Stimulated activated naive CD4-positive, alpha-beta T cell (primary cell): ENCODE measurements around the gene SPR.
"Not testable (repeated sequence)": the region's sequence is repeated elsewhere in the genome, so short reads cannot be mapped to it uniquely, and the experiment has no call there.

ENCODE experiments used
- DNase-seq, 6 experiments: peaks; one replicate each; lab custom pipeline; 2025; lab: John Stamatoyannopoulos, UW

Gene SPR

DNA sequence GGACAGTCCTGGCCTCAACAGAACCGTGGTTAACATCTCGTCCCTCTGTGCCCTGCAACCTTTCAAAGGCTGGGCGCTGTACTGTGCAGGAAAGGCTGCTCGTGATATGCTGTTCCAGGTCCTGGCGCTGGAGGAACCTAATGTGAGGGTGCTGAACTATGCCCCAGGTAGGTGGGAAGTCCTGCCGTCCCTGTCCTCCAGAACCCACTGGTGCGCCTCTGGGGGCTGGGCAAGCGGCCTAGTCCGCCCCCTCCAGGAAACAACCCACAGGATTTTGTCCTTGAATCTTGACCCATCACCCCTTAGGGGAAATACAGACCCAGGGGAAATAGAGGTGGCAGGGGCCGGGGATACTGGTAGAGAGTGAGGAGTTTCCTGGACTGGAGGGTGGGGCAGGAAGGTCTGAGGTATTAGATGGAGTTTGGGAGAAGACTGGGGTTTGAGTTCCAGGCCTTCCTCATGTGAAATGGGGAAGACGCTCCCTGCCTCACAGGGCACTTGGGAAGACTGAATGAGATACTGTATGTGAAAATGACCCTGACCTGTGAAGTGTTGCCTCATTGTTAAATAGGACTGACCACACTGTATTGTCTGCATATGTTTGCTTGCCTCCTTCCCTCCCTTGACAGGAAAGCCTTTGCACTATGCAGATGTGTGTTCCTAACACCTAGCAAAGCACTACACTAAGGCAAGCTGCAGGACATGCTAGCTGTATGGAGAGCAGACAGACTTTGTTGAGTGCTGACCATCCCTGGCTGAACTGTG lies 1.4 kb downstream of the SPR start:
- DNase-seq: no peak

DNA sequence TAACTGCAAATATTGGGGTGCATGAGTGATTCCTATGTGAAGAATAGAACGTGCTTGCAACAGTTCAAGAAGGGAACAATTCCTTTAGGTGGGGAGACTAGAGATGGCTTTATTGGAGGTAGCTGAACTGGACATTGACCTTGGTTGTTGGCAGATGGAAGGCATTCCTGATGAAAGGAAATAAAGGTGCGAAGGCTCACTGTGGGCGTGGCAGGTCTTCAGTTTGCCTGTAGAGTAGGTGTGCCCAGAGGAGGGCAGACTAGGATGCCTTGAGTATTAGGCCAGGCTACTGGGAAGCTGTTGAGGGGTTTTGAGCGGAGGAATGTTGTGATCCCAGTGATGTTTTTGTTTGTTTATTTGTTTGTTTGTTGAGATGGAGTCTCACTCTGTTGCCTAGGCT lies 2.8 kb downstream of the SPR start:
- no peak for DNase-seq

DNA sequence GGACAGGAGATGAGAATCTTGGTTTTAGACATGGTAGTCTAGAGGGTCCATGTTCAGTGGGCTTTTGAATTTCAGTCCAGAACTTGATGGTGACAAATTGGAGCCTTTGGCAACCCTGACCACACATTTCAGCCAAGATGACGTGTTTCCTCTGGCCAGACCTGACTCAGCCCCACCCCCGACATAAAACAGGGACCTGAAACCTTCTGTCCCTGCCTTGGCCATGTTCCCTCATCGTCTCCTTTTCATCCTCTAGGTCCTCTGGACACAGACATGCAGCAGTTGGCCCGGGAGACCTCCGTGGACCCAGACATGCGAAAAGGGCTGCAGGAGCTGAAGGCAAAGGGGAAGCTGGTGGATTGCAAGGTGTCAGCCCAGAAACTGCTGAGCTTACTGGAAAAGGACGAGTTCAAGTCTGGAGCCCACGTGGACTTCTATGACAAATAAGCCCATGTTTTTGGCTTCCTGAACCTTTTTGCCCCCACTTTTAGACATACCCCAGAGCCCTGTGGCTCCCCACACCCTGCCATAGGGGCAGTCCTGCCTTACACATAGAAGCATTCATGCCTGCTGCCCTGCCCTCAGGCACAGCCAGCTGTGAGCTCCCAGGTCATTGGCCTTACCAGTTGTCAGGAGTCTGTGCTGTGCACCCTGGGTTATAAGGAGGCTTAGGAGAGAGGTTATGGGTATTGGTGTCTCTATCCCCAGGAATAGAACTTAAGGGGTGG lies 4.0 kb downstream of the SPR start:
- no peak for DNase-seq

DNA sequence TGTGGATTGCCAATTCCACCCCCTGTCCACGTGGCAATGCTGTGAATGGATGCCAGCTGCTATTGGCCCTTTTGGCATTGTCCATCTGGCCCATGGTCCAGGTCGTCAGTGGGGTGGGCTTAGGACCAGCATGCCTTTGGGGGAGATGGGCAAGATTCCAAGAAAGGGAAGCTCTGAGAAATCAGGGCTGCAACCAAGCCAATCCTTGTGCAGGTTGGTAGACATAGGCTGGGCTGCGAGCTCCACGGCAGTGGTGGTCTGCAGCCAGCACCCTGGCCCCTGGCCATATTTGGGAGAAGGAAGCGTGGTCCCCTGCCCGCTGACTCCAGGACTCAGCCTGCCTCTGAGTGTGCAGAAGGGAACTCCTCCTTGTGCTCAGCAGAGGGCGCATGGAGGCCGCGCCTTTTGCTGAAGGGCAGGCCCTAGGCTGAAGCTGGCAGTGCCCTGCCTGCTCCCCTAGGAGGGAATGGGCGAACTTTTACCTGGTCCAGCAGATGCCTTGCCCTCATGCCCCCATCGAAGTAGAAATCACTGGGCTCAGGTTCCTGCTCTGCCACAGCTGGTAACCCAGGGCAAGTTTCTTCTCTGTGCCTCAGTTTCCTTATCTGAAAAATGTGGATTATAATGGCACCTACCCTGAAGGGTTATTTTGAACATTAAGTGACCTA lies 5.4 kb downstream of the SPR start:
- peak in 3 of 6 experiments; percentile 8 to 26 (median 17) for DNase-seq

DNA sequence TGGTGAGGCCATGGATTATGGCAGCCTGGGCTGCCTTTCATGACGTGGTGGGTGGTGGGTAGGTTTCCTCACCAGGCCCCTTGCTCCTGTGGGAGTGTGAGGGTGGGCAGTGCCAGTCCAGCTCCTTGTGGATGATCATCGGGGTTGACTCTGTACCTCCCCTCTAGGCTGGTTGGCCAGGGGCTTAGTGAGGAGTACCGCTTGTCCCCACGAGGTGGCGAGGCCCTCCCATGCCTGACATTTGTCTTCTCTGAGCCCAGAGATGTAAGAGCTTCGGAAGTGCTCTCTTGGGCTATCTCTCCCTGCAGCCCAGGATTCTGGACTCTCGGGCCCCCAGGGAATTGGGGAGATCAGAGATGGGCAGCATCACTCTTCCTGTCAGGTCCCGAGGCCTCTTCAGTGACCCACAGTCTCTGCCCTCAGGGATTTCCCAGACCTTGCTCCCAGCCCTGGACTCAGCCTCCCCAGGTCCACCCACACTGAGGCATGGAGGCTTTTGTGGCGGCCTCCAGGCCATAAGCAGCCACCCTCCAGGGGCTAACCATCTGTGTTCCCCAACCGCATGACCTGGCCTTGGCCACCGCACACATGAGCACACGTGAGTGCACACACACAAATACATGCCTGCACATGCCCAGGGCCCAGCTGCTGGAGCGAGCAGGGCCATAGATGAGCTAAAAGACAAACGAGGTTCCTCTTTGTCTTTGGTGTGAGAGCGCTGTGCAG lies 6.5 kb downstream of the SPR start:
- DNase-seq: no peak

DNA sequence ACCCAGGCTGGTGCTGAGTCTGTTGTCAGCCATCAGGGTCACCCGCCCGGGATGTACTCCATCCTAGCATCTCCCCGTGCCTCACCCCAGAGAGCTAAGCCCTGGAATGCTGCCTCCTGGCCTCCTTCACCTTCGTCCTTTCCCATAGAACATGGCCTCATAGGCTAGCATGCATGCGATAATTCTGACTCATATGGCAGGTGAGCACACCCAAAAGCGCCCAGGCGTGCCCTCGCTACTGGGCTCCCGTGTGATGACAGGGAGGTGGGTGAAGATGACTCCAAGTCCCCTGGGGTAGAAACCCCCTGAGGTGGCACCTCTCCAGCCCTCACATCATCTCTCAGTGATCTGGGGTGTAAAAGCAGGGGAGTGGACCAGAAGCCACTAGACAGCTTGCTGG lies 7.3 kb downstream of the SPR start:
- no peak for DNase-seq

DNA sequence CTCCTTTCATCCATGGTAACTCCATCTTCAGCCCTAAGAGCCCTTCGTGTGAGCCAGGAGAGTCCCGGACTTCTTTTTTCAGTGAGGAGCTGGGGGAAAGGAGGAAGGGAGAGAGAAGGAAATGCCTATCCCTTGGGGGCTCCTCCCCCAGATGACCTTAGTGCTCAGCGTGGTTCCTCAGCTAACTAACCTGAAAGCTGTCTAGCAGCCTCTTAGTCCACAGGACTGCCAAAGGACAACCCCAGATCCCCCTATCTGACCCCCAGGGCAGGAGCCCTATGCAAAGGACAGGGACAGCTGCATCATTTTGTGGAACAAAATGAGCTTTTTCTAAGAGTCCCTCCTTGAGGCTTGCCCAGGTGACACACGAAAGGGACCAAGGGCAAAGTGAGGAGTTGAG lies 7.9 kb downstream of the SPR start:
- no peak for DNase-seq

DNA sequence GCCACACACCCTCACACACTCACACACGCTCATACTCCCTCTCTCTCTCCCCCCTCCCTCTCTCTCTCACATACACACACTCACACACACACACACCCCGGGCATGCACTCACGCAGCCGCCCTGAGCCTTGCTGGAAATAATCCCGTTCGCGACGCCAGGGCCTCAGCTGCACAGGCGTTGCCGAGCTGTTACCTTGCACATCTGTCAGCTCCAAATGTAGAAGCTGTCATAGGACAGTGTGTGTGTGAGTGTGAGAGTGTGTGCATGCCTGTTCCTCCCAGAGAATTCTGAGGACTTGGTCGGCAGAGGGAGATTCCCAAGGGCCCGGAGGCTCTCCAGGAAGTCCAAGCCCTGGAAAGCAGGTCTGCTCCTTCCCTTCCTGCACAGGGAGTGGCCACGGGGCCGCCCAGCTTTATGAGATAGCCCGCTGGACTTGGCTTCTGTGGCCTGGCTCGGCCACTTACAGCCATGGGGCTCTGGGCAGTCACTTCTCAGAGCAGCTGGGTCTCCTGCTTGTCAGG lies 8.6 kb downstream of the SPR start:
- DNase-seq: no peak

DNA sequence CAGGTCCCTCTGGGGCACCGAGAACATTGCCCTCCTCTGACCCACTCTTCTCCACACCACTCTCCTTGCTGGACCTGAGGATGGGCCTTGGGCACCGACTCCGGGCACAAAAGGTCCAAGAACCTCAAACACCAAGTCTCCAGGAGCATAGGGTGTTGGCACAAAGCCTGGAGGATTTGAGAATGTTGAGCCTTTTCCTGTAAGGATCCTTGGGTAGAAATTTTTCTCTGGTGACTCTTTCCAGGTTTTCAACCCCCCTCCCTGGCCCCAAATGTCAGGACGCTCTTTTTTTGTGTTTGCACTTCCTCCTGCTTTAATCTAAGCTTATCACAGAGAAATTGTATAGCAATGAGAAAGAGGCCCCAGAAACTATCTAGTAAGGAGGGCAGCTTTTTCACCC lies 9.2 kb downstream of the SPR start:
- DNase-seq: no peak

DNA sequence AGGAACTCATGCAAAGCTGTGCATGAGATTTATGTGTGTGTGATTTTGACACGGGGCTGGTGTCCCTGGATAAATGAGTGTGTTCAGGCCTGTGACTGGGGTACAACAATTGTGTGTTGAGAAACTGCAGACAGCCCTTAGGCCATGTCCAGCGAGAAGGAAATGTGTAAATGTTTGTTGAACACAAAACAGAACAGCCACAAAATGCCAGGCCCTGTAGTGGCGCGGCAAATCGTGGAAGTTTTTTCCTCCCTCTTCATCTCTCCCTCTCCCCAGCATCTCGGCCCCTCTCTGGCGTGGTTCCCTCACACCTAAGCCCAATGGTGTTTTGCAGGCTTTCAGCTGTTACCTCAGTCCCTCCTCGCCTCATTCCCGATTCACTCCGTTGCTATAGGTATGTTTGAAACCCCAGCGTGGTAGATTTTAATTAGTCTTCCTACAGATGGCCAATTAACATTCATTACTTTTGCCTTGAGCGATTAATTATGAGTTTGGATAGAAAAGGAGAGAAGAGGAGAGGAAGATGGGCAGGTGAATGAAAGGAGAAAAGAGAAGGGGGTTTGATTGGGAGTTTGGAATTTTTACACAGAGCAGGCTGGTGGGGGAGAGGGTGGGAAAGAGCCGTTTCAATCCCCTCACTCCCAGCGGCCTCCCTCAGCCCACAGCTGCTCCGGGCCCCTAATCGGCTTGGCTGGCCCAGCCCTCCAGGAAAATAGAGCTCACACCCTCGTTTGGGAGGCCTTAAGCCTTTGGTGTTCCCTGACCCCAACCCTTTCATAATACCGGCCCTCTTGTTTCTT lies 10.8 kb downstream of the SPR start:
- no peak for DNase-seq

DNA sequence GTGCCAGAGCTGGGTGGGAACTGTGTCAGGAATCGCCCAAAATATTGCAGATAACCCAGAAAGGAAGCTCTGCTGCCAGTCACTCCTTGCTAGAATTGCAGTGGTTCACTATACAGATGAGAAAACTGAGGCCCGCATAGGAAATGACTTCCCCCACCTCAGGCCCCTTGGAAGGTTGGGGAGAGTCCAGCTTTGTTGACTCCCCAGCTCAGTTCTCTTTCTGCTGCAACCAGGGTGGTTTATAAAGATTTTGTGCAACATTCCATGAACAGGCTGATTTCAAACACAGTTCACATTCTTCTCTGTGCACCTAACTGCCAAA lies 11.3 kb downstream of the SPR start:
- no peak for DNase-seq

DNA sequence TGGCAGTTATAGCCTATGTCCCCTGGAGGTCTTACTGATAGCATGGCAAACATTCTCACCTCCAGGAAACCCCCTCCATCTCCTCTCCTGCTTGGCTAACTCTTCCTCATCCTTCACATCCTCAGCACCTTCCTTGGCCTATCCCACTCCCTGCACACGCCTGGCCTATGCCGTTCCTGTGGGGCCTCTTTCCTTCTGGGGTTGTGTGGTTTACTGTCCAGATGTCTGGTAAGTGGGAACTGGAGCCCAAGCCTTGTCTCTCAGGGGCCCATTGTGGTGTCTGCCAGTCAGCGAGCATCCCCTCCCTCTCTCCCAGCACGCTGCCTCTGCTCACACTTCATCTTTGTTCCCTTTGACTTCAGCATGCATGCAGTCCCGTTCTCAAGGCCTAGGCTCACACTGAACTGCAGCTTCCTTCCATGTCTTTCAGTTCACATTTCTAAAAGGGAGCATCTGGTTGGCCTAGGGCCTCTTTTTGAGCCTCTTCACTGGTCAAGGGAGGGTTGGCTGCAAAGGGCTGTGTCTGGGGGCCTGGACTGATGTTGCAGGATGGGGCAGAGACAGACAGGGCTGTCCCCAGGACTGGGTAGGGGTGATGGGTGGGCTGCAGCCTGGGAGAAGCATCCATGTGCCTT lies 13.1 kb downstream of the SPR start:
- no peak for DNase-seq

DNA sequence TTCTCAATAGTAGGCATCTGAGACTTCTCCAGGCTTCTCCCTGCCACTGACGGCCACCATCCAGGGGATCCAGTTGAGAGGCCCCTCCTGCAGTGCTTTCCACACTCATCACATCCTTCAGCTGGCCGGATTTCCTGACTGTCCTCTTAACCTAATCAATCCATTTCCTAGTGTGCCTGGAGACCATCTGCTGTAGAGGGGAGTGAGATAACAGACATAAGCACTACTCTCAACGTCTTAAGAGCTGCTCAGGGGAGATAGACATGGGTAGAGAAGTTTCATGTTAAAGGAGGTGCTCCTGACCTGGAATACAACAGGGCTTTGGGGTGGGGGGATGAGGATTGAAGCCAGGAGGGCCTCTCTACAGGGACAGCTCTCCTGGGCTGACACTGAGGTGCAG lies 14.2 kb downstream of the SPR start:
- no peak for DNase-seq

DNA sequence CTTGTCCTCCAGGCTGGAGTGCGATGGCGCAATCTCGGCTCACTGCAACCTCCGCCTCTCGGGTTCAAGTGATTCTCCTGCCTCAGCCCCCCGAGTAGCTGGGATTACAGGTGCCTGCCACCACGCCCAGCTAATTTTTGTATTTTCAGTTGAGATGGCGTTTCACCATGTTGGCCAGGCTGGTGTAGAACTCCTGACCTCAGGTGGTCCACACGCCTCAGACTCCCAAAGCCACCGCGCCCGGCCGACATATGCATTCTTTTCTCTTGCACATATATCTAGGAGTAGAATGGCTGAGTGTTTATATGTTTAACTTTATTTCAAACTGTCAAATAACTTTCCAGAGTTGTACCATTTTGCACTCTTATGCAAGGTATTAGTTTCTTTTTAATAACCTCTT lies 20.2 kb downstream of the SPR start:
- not testable (repeated sequence) for DNase-seq

DNA sequence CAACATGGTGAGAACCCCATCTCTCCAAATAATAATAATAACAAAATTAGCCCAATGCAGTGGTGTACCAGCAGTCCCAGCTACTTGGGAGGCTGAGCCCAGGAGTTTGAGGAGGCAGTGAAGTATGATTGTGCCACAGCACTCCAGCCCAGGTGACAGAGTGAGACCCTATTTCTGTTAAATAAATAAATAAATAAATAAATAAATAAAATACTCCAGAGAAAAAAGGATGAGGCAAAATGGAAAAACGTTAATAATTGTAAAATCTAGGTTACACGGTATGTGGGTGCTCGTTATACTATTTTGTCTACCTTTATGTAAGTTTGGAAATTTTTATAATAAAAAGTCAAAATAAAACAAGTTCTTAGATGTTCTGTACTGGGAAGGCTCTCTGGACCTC lies 21.5 kb downstream of the SPR start:
- DNase-seq: no peak

DNA sequence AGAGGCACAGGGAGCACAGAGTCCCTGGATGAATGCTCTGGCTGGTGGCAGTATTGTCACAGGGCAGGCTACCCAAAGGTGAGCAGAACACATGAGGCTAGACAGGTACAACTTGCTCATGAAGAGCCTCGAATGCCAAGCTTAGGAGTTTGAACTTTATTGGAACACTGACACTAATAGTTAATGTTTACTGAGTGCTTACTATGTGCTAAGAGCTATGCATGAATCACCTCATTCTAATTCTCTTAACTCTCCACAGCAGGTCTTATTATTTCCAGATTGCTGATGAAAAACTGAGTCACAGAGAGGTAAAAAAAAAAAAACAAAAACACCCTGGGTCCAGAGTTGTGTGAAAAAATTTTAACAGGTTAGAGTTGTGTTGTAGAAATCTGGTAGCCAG lies 24.0 kb downstream of the SPR start:
- DNase-seq: no peak

DNA sequence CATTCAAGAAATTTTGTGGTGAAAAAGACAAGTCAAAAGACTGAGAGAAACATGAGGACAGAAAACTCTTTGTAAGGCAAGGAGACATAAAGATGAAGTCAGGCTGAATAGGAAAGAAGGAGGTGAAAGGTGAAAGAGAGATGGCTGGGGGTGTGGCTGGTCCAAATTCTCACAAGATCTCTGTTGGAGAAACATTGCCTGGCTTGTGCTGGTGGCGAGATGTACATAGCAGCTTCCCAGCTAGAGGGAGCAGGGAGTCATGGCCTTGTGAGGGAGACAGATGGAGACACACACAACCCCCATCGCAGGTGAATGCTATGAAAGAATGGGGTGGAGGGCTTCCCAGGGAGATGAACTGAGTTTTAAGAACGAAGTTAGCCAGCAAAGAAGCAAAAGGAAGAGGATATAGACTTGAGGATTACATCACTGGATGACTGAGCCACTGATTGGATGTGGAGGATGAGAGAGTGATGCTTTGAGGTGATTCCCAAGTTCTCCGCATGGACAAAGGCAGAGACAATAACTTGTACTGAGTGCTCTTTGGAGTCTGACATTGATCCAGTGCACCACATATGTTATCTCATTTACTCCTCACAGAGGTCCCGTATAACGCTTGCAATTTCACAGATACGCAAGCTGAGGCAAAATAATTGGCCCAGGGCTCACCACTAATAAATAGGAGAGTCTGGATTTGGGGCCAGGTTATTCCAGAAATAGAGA lies 26.4 kb downstream of the SPR start:
- no peak for DNase-seq

DNA sequence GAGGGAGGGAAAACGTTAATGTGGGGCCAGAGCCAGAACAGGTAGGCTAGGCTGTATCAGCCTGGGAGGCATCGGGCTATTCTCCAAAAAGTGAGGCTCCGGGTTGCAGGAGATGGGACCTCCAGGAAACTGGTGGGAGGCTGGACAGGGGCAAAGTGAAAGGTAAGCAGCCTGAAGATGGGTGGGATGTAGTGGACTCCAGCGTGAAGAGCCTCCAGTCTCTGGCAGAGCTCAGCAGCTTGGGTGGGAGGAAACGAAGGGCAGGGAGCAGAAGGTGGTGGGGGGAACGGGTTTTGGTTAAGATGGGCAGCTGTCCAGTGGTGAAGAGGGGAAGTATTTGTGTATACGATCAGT lies 27.0 kb downstream of the SPR start:
- DNase-seq: no peak

DNA sequence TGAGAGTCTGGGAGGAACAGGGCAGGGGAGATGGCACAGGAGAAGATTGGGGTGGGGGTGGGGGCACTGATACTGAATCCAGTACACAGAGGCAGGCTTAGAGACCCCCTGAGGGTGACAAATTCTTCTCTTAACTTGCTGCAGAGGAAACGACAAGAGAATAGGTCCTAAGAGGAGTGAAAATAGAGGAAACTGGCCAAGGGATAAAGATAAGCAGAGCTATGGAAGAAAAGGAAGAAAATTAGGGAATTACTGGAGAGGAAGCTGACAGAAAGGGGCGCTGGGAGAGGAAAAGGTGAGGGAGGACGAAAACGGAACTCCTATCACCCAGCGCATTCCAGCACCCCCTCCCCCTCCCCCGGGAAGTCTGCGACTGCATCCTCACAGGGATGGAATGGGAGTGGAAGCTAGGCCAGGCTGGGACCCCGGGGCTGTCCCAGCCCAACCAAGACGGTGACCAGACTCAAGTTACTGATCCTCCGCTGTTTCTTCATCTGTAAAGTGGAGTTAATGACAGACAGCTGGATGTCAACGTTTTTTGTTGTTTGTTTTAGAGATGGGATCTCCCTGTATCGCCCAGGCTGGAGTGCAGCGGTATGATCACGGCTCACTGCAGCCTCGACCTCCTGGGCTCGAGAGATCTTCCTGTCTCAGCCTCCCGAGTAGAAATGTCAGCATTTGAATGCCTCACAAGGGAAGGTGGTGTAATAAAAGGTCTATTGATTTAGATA lies 27.5 kb downstream of the SPR start:
- no peak for DNase-seq
